Endodermal cell (in vitro differentiated cells): Measurements from ENCODE around the gene PTMS. TPM values are rescaled to one million over a fixed set of nuclear protein-coding genes. Genes with fewer than 3 reads are reported as not detected.
A peak's percentile ranks its signal among the peaks of the same experiment; 100 is the strongest.

Experiments used
- DNase-seq: peaks from one replicate; pipeline ENCODE4 v3.0.0-alpha.2; 2017
- H3K27ac ChIP-seq: 2 replicates; pipeline ENCODE4 v1.5.1; 2013; ENCODE audit warnings: mild to moderate bottlenecking, low read depth, low read length, moderate library complexity
- H3K27me3 ChIP-seq: 2 replicates; pipeline ENCODE4 v1.6.1; 2013; ENCODE audit warnings: mild to moderate bottlenecking, low read length, moderate library complexity; ENCODE audit not compliant: insufficient read depth, control insufficient read depth, poor library complexity, severe bottlenecking
- H3K36me3 ChIP-seq: 2 replicates; pipeline ENCODE4 v1.7.0; 2013; ENCODE audit warnings: mild to moderate bottlenecking, low read length, moderate library complexity; ENCODE audit not compliant: control insufficient read depth, insufficient read depth
- H3K4me1 ChIP-seq: one replicate; pipeline ENCODE4 v1.7.0; 2013; ENCODE audit warnings: low read length; ENCODE audit not compliant: control insufficient read depth, insufficient read depth
- H3K4me3 ChIP-seq: 2 replicates; pipeline ENCODE4 v1.5.1; 2013; ENCODE audit warnings: mild to moderate bottlenecking, low read length, moderate library complexity
- H3K9ac ChIP-seq: 2 replicates; pipeline ENCODE4 v1.6.1; 2013; ENCODE audit warnings: mild to moderate bottlenecking, low read length, moderate library complexity; ENCODE audit not compliant: poor library complexity, severe bottlenecking; ENCODE audit errors: extremely low read depth
- H3K9me3 ChIP-seq: 2 replicates; pipeline ENCODE4 v1.6.1; 2013; ENCODE audit warnings: mild to moderate bottlenecking, low read length, moderate library complexity; ENCODE audit not compliant: control insufficient read depth
- H3K27ac Mint-ChIP-seq: 2 replicates; pipeline ENCODE4 v1.8.0; 2020; ENCODE audit warnings: mixed read lengths
- H3K27me3 Mint-ChIP-seq: 2 replicates; pipeline ENCODE4 v1.8.0; 2021; ENCODE audit warnings: mild to moderate bottlenecking, mixed read lengths; ENCODE audit not compliant: insufficient read depth
- H3K36me3 Mint-ChIP-seq: 2 replicates; pipeline ENCODE4 v1.8.0; 2020; ENCODE audit warnings: low read depth, mixed read lengths
- H3K4me1 Mint-ChIP-seq: 2 replicates; pipeline ENCODE4 v1.8.0; 2020; ENCODE audit warnings: mixed read lengths
- H3K4me3 Mint-ChIP-seq: 2 replicates; pipeline ENCODE4 v1.8.0; 2020; ENCODE audit warnings: mild to moderate bottlenecking, moderate library complexity, mixed read lengths
- H3K9me3 Mint-ChIP-seq: 2 replicates; pipeline ENCODE4 v1.8.0; 2020; ENCODE audit warnings: mild to moderate bottlenecking, mixed read lengths
- CTCF ChIP-seq: fragments of 200-600 bp; sonication (generic); conservative IDR thresholded peaks from 2 replicates; pipeline ENCODE4 v1.5.0; 2021; ENCODE audit warnings: antibody characterized with exemption, mild to moderate bottlenecking
- WGBS, 2 experiments: methylation state at CpG; one replicate each; pipeline versions ENCODE4 v1.1.5 to v1.1.7; 2013; ENCODE audit warnings: missing lambda C conversion rate in 2 of 2, mixed read lengths in 1 of 2; ENCODE audit not compliant: insufficient coverage in 1 of 2, insufficient read length in 1 of 2; 5-methylcytosine and 5-hydroxymethylcytosine counted together
- total RNA-seq, 2 donors: library from RNA; stranded (reverse); fragmentation: NEBNext Ultra II Directional in 1 of 2; extraction: Animal tissue kit (Norgen Biotek cat#: 25700) in 1 of 2; gene quantifications; 2 replicates in 1 of 2; 3 replicates in 1 of 2; pipeline ENCODE4 v1.2.1, GENCODE V29; 2021

PTMS gene
- total RNA-seq, 2 donors from 2014 or later, result 637 to 888 TPM

- H3K27ac Mint-ChIP-seq, result no peak overlapping the region
- H3K9me3 Mint-ChIP-seq, result no peaks in the 10 kb centered on the region
- Histone ChIP-seq H3K9ac (no peak overlapping the region), H3K4me1 (peaks cover 6% of the 10 kb centered on the region), H3K9me3 (no peaks in the 10 kb centered on the region), H3K27me3 (no peaks in the 10 kb centered on the region), H3K4me3 (no peak overlapping the region), H3K36me3 (peaks cover 25% of the 10 kb centered on the region), H3K27ac (no peak overlapping the region)
- 92 to 96% methylated on average over 15 to 18 of the region's 18 CpGs for WGBS, 2 experiments
- DNase-seq, result no peak
- no peak overlapping the region for H3K4me3 Mint-ChIP-seq
- H3K4me1 Mint-ChIP-seq, result peaks cover 13% of the 10 kb centered on the region
- TF ChIP-seq CTCF, result no peak
- H3K27me3 Mint-ChIP-seq, result no peaks in the 10 kb centered on the region
- H3K36me3 Mint-ChIP-seq, result peaks cover 50% of the 10 kb centered on the region
These were observed 37.0 kb upstream of the PTMS start for GRCh38 chr12:6729186-6729585.

- Mint-ChIP-seq H3K4me3 (no peak overlapping the region), H3K36me3 (peaks cover 50% of the 10 kb centered on the region), H3K27me3 (no peaks in the 10 kb centered on the region), H3K9me3 (no peaks in the 10 kb centered on the region), H3K27ac (no peak overlapping the region), H3K4me1 (peaks cover 8% of the 10 kb centered on the region)
- peak; percentile 40 for TF ChIP-seq CTCF
- no peak for DNase-seq
- Histone ChIP-seq H3K27ac (no peak overlapping the region), H3K9me3 (no peaks in the 10 kb centered on the region), H3K9ac (no peak overlapping the region), H3K4me3 (no peak overlapping the region), H3K36me3 (peaks cover 25% of the 10 kb centered on the region), H3K27me3 (no peaks in the 10 kb centered on the region), H3K4me1 (no peaks in the 10 kb centered on the region)
- WGBS, 2 experiments, result 92 to 100% methylated on average over 4 to 8 of the region's 8 CpGs
These were observed 36.0 kb upstream of the PTMS start for GRCh38 chr12:6730169-6730568.

- Histone ChIP-seq H3K9me3 (no peaks in the 10 kb centered on the region), H3K4me3 (no peak overlapping the region), H3K36me3 (peaks cover 16% of the 10 kb centered on the region), H3K4me1 (no peaks in the 10 kb centered on the region), H3K27ac (no peak overlapping the region), H3K9ac (no peak overlapping the region), H3K27me3 (no peaks in the 10 kb centered on the region)
- DNase-seq, result no peak
- peaks cover 30% of the 10 kb centered on the region for H3K36me3 Mint-ChIP-seq
- H3K4me3 Mint-ChIP-seq, result no peak overlapping the region
- no peak overlapping the region for H3K27ac Mint-ChIP-seq
- H3K4me1 Mint-ChIP-seq, result peaks cover 2% of the 10 kb centered on the region
- 89 to 94% methylated on average over 5 to 10 of the region's 10 CpGs for WGBS, 2 experiments
- no peaks in the 10 kb centered on the region for H3K27me3 Mint-ChIP-seq
- no peak for TF ChIP-seq CTCF
- peaks cover 2% of the 10 kb centered on the region for H3K9me3 Mint-ChIP-seq
These were observed 31.4 kb upstream of the PTMS start for GRCh38 chr12:6734506-6735387.
